H1 (cell line): Measurements from ENCODE around the gene NCK2. TPM values are rescaled to one million over a fixed set of nuclear protein-coding genes. Genes with fewer than 3 reads are reported as not detected.

Source experiments
- RAD21 ChIP-seq, 2 experiments: IDR thresholded peaks in 1 of 2; conservative IDR thresholded peaks in 1 of 2; 2 replicates each; pipeline ENCODE4 v1.6.1; 2011; ENCODE audit warnings: low read depth in 2 of 2, low read length in 2 of 2, improper control_type of control experiment in 1 of 2, inconsistent platforms in 1 of 2, mild to moderate bottlenecking in 1 of 2, moderate library complexity in 1 of 2
- YY1 ChIP-seq: IDR thresholded peaks from 2 replicates; pipeline ENCODE4 v1.6.1; 2011; ENCODE audit warnings: low read depth, mild to moderate bottlenecking, low read length
- polyA plus RNA-seq, 7 experiments: library from polyadenylated mRNA; depleted of rRNA in 3 of 7; stranded (reverse) in 5 of 7; unstranded in 2 of 7; fragments of >200 nt in 5 of 7; fragments of 200-250 nt in 2 of 7; gene quantifications; 1 replicate in 5 of 7; 2 replicates in 1 of 7; 4 replicates in 1 of 7; pipeline versions ENCODE4 v1.2.1 to v1.2.3, GENCODE V29; 2011 to 2013; ENCODE audit warnings: missing spikeins in 2 of 7, mixed read lengths in 2 of 7
- total RNA-seq: library from RNA; stranded (reverse); fragmentation: NEBNext Ultra II Directional; extraction: Animal tissue kit (Norgen Biotek cat#: 25700); gene quantifications from 2 replicates; pipeline ENCODE4 v1.2.1, GENCODE V29; 2021

The NCK2 gene
- total and polyA plus RNA-seq, 2 of the 8 experiments (the other 6 are each of a cell fraction or from before 2014, with no cell fraction given): 30.3 to 65.7 TPM

DNA sequence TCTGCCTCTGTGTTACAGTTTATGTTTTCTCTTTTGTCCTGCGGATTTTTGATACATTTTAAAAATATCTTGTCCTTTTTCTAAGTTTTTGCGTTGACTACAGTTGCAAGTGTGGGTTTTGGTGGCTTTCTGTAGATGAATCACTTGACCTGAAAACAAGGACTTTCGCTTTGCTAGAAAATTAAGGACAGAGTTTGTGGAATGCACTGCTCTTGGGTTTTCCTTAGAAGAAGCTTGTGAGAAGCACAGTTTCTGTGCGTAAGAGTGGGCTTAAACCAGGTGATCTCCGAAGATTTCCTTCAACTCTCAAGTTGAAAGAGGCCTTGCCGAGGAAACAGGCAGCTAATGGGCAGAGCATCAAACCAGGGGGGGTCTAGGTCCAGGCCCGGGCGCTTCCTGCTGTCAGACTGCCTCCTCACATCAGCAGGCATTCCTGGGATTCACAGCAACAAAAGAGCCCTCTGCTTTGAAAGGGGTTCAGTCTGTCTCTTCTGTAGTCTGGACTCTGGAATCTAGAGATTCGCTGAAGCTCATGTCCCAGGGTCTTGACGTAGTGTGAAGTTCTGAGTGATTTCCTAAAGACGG, 17.3 kb downstream of the NCK2 start (continued):
- peak in 1 of 2 experiments; percentile 12; a peak in 1 of 4 replicates for TF ChIP-seq RAD21 (IDR thresholded peaks at IDR 0.05 in 1 of 2, conservative IDR thresholded peaks at IDR 0.05 in 1 of 2; ENCODE audit: low read depth in 2 of 2, low read length in 2 of 2)
- peak; percentile 68; the same call in 1 of the 2 replicates for TF ChIP-seq YY1
